ENCODE measurements around the gene MANEAL. TPM values are rescaled to one million over a fixed set of nuclear protein-coding genes. Genes with fewer than 3 reads are reported as not detected.

Gene MANEAL
- 21.1 to 25.5 TPM (median 24.9 TPM) in 5 replicates for total RNA-seq (2022; extraction: Qiagen RNA extraction)

GRCh38 chr1:37793773-37794371, at the start of gene MANEAL:
MANEAL (plus strand) TSS chr1:37793847; CDS start chr1:37794183, 336 bp downstream.

GRCh38 chr1:37764888-37765441, 28.7 kb upstream of the MANEAL start, which contains the start of gene EPHA10:
EPHA10 (minus strand) TSS chr1:37765120; CDS start chr1:37765066, 54 bp downstream.

GRCh38 chr1:37807555-37808368, 14.1 kb downstream of the MANEAL start, which contains the start of the genes C1orf122 and YRDC:
C1orf122 (plus strand) TSS chr1:37807790; CDS start chr1:37808405, 615 bp downstream.
YRDC (minus strand) TSS chr1:37808208; CDS start chr1:37808180, 28 bp downstream.

Other genes starting within 250 kb of the MANEAL start
- 9.7 to 14.4 TPM (median 13.6 TPM) in 5 replicates for gene SNIP1, start 239.6 kb upstream of the MANEAL start, total RNA-seq (2022; extraction: Qiagen RNA extraction)
- 0.06 to 0.26 TPM (median 0.18 TPM) in 4 of 5 replicates, not detected in the other for gene DNALI1, start 236.9 kb upstream of the MANEAL start, total RNA-seq (2022; extraction: Qiagen RNA extraction)
- 51.4 to 68.3 TPM (median 59.0 TPM) in 5 replicates for gene GNL2, start 197.9 kb upstream of the MANEAL start, total RNA-seq (2022; extraction: Qiagen RNA extraction)
- 0.08 to 0.16 TPM (median 0.10 TPM) in 5 replicates for gene RSPO1, start 159.0 kb upstream of the MANEAL start, total RNA-seq (2022; extraction: Qiagen RNA extraction)
- gene CDCA8, start 101.3 kb upstream of the MANEAL start, total RNA-seq (2022; extraction: Qiagen RNA extraction): 46.5 to 50.2 TPM (median 48.0 TPM) in 5 replicates
- 0.76 to 1.2 TPM (median 1.1 TPM) in 5 replicates for gene EPHA10, start 28.7 kb upstream of the MANEAL start, total RNA-seq (2022; extraction: Qiagen RNA extraction)
- 38.0 to 61.6 TPM (median 57.4 TPM) in 5 replicates for gene C1orf122, start 13.9 kb downstream of the MANEAL start, total RNA-seq (2022; extraction: Qiagen RNA extraction)
- gene YRDC, start 14.4 kb downstream of the MANEAL start, total RNA-seq (2022; extraction: Qiagen RNA extraction): 12.1 to 18.9 TPM (median 16.9 TPM) in 5 replicates
- 3.8 to 5.3 TPM (median 4.3 TPM) in 5 replicates for gene MTF1, start 65.7 kb downstream of the MANEAL start, total RNA-seq (2022; extraction: Qiagen RNA extraction)
- 4.0 to 4.6 TPM (median 4.2 TPM) in 5 replicates for gene INPP5B, start 153.2 kb downstream of the MANEAL start, total RNA-seq (2022; extraction: Qiagen RNA extraction)
- gene SF3A3, start 196.2 kb downstream of the MANEAL start, total RNA-seq (2022; extraction: Qiagen RNA extraction): 45.5 to 82.5 TPM (median 50.3 TPM) in 5 replicates
- 7.0 to 10.6 TPM (median 8.6 TPM) in 5 replicates for gene FHL3, start 211.7 kb downstream of the MANEAL start, total RNA-seq (2022; extraction: Qiagen RNA extraction)
- gene UTP11, start 218.9 kb downstream of the MANEAL start, total RNA-seq (2022; extraction: Qiagen RNA extraction): 38.8 to 68.4 TPM (median 40.1 TPM) in 5 replicates

Data from A549 treated with Mapracorat at 1 μM for 4 hours (cell line).